Pancreas (tissue), 10 donors: ENCODE measurements around the gene OSBPL2. TPM values are rescaled to one million over a fixed set of nuclear protein-coding genes. Genes with fewer than 3 reads are reported as not detected.

Source experiments
- ATAC-seq, 4 donors: fragments of 200-7000 bp; cut with Tn5 transposase; one replicate each; pipeline versions ENCODE4 v1.8.0 to v1.9.1; 2020; ENCODE audit warnings: mild to moderate bottlenecking in 4 of 4, moderate library complexity in 4 of 4
- DNase-seq, 6 donors: peaks; one replicate each; pipeline ENCODE4 v3.0.0-alpha.2; 2020
- FAIRE-seq: peaks from 2 replicates; lab custom pipeline; 2012; peaks lifted over from hg19 to GRCh38; lab: Jason Lieb, UNC
- H3K27ac ChIP-seq, 4 donors: fragments of 200-600 bp; sonication (generic); 1 replicate in 3 of 4; 2 replicates in 1 of 4; pipeline versions ENCODE4 v1.5.0 to v1.8.0; 2020
- H3K27me3 ChIP-seq, 4 donors: fragments of 200-600 bp; one replicate each; pipeline ENCODE4 v1.8.0; 2021
- H3K36me3 ChIP-seq, 3 donors: fragments of 200-600 bp; sonication (generic) in 1 of 3; one replicate each; pipeline versions ENCODE4 v1.5.0 to v1.8.0; 2020 to 2021
- H3K4me1 ChIP-seq, 3 donors: fragments of 200-600 bp; one replicate each; pipeline ENCODE4 v1.8.0; 2021
- H3K4me3 ChIP-seq, 4 donors: fragments of 200-600 bp; sonication (generic) in 2 of 4; one replicate each; pipeline versions ENCODE4 v1.5.0 to v1.8.0; 2020 to 2021
- H3K9me3 ChIP-seq, 4 donors: fragments of 200-600 bp; one replicate each; pipeline ENCODE4 v1.8.0; 2021
- CTCF ChIP-seq, 4 donors: fragments of 200-600 bp; sonication (generic) in 3 of 4; IDR thresholded peaks; one replicate each; pipeline versions ENCODE4 v1.5.0 to v1.8.0; 2021; ENCODE audit warnings: antibody characterized with exemption in 4 of 4
- WGBS, 2 donors: extraction: QIAGEN DNeasy Blood & Tissue Kit; methylation state at CpG; one replicate each; pipeline ENCODE4 v1.1.7; 2013; 5-methylcytosine and 5-hydroxymethylcytosine counted together
- intact Hi-C, 3 donors: fragments of 100-400 bp; cut with DNase I; formaldehyde crosslinking; loops; one replicate each; pipeline versions ENCODE4 v1.11.1 to v1.14.2; 2022
- polyA plus RNA-seq, 2 donors: library from polyadenylated mRNA; stranded (reverse); fragments of 200-250 nt; gene quantifications; one replicate each; pipeline ENCODE4 v1.2.3, GENCODE V29; 2013
- total RNA-seq, 6 donors: library from RNA; stranded (reverse); fragmentation: NEBNext Ultra II Directional in 4 of 6; extraction: Animal tissue kit (Norgen Biotek cat#: 25700) in 4 of 6; gene quantifications; one replicate each; pipeline versions ENCODE4 v1.2.1 to v1.2.4, GENCODE V29; 2021 to 2023
- donor health status: healthy with polysubstance abuse.
- donor health status: DM: no; HTN: no; CAD: no; lungs with moderate emphysema.
- donor health status: DM: no; HTN: no; CAD: no.
- donor health status: control.
- donor health status: control.
- donor health status: Bipolar disorder and iron deficiency.
- donor health status: DM: yes; HTN: yes; CAD: no.
- donor health status: DM: no; HTN: no; CAD: no.
- donor health status: DM: no; HTN: no; CAD: no.
- donor health status: DM: yes; HTN: yes; CAD: no.

Gene OSBPL2
- total and polyA plus RNA-seq, 8 donors: 33.3 to 56.8 (median 47.0) TPM

DNA sequence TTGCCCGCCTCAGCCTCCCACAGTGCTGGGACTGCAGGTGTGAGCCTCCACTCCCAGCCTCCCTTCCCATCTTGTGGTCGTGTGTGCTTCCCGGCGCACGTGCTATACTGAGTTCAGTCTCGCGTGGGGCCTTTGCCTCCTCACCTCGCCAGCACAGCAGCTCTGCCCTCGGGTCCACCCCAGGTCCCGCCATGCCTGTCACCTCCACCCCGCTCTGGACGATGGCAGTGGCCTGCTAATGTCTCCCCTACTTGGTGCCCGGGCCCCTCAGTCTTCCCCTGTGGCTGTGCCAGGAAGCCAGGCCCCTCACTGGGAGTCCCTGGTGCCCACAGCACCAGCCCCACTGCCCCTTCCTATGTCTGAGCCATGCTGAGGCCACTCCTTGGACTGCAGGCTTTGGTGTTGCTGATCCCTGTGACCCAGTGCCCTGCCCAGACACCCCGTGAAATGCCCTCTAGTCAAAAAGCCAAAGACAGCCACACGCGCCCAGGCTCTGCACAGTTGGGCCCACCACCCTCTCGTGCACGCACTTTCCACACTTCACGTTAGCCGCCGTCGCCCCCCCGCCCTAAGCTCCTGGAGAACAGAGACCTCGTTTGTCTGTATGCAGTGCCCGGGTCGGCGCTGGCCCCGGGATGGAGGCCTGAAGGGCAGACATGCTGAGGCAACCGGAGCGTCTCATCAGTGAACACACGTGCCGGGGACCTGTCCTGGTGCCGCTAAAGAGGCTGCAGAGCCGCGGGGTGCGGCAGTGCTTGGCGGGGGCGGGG is 32.5 kb upstream of the OSBPL2 start:
- no peaks in the 10 kb centered on the region for H3K9me3 ChIP-seq
- intact Hi-C loops: no loop called here
- 88 to 93% methylated on average over 38 of the region's 38 CpGs for WGBS, 2 donors
- no peak overlapping the region for H3K27ac ChIP-seq
- H3K36me3 ChIP-seq: peaks cover 0 to 6% (median 5%) of the 10 kb centered on the region in 3 donors
- H3K27me3 ChIP-seq: no peaks in the 10 kb centered on the region
- no peaks in the 10 kb centered on the region for H3K4me1 ChIP-seq
- FAIRE-seq: no peak
- H3K4me3 ChIP-seq: no peak overlapping the region
- no peak for TF ChIP-seq CTCF (IDR thresholded peaks at IDR 0.05)
- peak in 2 of 6 donors; percentile 47 to 68 for DNase-seq
- ATAC-seq: no peak

GRCh38 chr20:62206388-62206775 is 31.9 kb upstream of the OSBPL2 start:
- TF ChIP-seq CTCF (IDR thresholded peaks at IDR 0.05): no peak
- FAIRE-seq (no peak), DNase-seq (no peak), ATAC-seq (no peak)
- no peaks in the 10 kb centered on the region for H3K27me3 ChIP-seq
- no peak overlapping the region for H3K4me3 ChIP-seq
- 80 to 90% methylated on average over 17 of the region's 17 CpGs for WGBS, 2 donors
- intact Hi-C loops: no loop called here
- H3K36me3 ChIP-seq: peaks cover 0 to 2% (median 0%) of the 10 kb centered on the region in 3 donors
- no peak overlapping the region for H3K27ac ChIP-seq
- H3K4me1 ChIP-seq: no peaks in the 10 kb centered on the region
- H3K9me3 ChIP-seq: no peaks in the 10 kb centered on the region

DNA sequence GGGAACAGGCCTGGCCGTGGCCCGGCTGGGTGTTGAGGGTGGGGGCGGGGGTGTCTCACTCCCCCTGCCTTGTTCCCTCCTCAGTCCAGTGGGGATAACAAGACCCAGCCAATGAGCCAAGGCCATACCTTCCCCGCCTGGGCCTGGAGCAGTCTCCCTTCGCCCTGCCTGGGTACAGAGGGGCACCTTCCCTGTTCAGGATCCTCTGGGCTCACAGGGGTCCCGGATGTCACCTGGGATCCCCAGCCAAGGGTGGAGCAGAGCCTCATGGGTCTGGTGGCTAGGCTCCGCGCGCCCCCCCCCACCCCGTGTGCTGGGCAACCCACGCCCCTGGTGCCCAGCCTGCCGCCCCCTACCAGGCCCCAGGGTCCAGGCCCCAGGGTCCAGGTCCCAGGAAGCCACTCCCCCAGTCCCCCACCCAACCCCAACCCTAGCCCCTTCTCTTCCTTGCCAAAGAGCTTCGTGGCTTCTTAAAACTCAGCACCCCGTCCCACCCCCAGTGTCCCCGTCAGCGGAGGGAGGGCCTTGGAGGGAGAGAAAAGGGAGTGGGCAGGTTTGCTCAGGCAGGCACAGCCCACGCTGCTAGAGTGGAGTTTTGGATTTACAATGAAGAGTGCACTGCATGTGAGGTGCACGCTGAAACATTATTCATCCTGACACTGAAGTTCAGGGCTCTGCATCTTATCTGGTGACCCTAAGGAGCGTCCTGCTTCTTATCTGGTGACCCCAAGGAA is 30.1 kb upstream of the OSBPL2 start:
- intact Hi-C loops: no loop called here
- peak in 1 of 6 donors; percentile 60 for DNase-seq
- no peak for FAIRE-seq
- no peaks in the 10 kb centered on the region for H3K27me3 ChIP-seq
- H3K4me1 ChIP-seq: no peaks in the 10 kb centered on the region
- ATAC-seq: no peak
- no peak for TF ChIP-seq CTCF (IDR thresholded peaks at IDR 0.05)
- no peak overlapping the region for H3K27ac ChIP-seq
- WGBS, 2 donors: 53 to 79% methylated on average over 19 of the region's 19 CpGs
- H3K9me3 ChIP-seq: no peaks in the 10 kb centered on the region
- H3K4me3 ChIP-seq: no peak overlapping the region
- H3K36me3 ChIP-seq: no peaks in the 10 kb centered on the region

DNA sequence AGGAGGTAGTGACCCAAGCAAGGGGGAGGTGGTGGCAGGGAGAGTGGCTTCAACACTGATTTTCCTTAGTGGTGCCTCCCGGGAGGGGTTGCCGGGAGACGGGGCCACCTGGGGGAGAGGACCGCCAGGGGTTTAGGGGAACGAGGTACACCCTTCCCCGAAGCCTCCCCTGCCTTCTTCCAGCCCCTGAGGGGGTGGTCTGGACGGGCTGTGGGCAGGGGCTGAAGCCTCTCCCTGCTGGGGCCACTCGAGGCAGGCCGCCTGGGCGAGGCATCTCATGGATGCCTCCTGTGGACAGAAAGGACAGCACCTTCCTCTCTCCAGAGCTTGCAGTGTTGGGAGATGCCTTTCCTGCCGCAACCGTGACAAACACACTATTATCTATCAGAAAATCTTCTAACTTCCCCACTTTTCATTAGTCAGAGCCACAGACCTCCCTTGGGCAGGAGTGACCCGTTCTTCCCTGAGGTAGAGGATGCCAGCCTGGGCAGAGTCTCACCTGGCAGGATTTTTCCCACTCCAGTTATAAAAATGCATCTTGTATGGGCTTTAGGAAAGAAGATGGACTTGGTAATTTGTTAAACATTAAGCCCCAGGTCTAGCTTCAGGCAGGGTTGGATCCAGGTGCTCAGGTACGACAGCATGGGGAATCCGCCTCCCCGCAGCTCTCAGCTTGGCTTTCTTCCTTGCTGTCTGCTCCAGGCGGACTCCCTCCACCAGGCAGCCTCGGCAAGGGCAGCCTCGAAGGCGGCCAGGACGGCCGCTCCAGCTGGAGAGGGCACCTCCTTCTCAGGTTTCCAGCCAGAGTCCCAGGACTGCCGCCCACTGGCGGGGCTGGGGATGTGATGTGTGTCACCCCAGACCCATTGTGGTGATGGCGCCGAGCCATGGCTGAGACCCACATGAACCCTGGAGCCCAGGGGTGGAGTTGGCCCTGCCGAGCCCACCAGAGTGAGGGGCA is 29.2 kb upstream of the OSBPL2 start:
- FAIRE-seq: no peak
- Histone ChIP-seq H3K27ac (no peak overlapping the region), H3K27me3 (no peaks in the 10 kb centered on the region), H3K4me3 (no peak overlapping the region), H3K36me3 (no peaks in the 10 kb centered on the region), H3K4me1 (no peaks in the 10 kb centered on the region), H3K9me3 (no peaks in the 10 kb centered on the region)
- intact Hi-C loops: no loop called here
- DNase-seq: peak in 5 of 6 donors; percentile 50 to 85 (median 63)
- TF ChIP-seq CTCF (IDR thresholded peaks at IDR 0.05): no peak
- 27 to 33% methylated on average over 23 to 27 of the region's 27 CpGs for WGBS, 2 donors
- ATAC-seq: peak; percentile 59 to 84 (median 70)
